ENCODE results near the gene PTPRF.
A peak's percentile ranks its signal among the peaks of the same experiment; 100 is the strongest.

Gene PTPRF

DNA sequence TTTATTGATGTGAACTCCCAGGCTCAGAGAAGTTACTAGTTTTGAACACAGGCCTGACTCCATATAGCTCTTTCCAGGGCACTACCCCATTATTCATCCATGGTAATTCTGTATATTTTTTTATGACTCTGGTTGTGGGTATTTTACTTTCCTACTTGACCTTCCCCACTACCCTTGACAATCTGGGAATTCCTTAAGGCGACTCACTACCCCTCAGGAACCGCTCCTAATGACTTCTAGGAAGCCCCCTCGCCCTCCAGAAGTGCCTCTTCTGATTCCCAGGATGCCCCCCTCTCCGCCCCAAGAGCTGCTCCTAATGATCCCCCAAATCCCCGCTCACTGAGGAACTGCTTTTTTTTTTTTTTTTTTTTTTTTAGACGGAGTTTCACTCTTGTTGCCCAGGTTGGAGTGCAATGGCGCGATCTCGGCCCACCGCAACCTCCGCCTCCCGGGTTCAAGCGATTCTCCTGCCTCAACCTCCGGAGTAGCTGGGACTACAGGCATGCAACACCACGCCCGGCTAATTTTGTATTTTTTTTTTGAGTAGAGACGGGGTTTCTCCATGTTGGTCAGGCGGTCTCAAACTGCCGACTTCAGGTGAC, 118.3 kb downstream of the PTPRF start:
- Histone ChIP-seq H3K9ac (ENCODE audit: low read length) (peak overlapping the region; percentile 91), H3K36me3 (ENCODE audit: insufficient read depth, low read length) (peaks cover 10% of the 10 kb centered on the region)

DNA sequence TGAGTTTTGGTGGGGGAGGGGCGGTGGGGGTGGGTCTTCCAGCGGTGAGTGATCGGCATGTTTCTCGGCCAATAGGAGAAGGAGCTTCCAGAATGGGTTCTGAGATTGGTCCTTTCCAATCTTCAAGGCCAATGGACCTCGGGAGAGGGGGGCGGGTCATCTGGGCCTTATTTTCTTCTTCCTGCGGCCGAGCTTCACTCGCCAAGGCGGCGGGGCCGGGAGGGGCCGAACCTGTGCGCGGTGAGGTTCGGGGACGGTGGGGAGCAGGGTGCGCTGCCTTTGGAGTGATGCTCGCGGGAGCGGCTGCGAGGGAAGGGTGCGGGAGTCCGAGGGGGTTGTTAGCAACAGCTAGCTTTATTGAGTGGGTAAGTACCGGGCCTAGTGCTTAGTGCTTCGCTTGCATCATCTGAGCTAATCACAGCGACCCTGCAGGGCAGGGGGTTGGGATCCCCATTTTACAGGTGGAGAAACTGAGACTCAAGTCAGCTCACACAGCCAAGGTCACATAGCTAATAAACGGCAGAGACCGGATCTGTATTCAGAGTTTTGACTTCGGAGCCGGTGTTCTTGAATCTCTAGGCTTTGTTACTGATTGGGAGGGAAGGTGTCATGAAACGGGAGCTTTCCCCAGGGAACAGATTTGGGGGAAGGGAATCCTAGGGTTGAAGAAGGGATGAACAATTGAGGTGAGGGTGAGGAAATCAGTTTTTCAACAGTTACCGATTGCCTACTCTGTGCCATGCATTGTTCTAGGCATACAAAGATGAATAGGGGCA, 119.8 kb downstream of the PTPRF start:
- H3K27me3 ChIP-seq (ENCODE audit: control insufficient read depth in 1 of 2, insufficient read depth in 2 of 2, low read length in 2 of 2) = no peaks in the 10 kb centered on the region
- H3K27ac ChIP-seq (ENCODE audit: low read depth, low read length) = peak overlapping the region; percentile 97
- H3K4me1 ChIP-seq (ENCODE audit: insufficient read depth, low read length) = peaks cover 18% of the 10 kb centered on the region
- peak overlapping the region; percentile 83 to 94 for H3K4me3 ChIP-seq (ENCODE audit: low read depth in 1 of 2, low read length in 2 of 2)
- no peaks in the 10 kb centered on the region for H3K9me3 ChIP-seq (ENCODE audit: low read length)
- H3K9ac ChIP-seq (ENCODE audit: low read length) = peak overlapping the region; percentile 72
- H3K36me3 ChIP-seq (ENCODE audit: insufficient read depth, low read length) = peaks cover 22% of the 10 kb centered on the region

More for the DNA sequence above, 118.3 kb downstream of the PTPRF start:
- Histone ChIP-seq H3K27me3 (ENCODE audit: control insufficient read depth in 1 of 2, insufficient read depth in 2 of 2, low read length in 2 of 2) (no peaks in the 10 kb centered on the region), H3K27ac (ENCODE audit: low read depth, low read length) (peak overlapping the region; percentile 97), H3K4me1 (ENCODE audit: insufficient read depth, low read length) (peaks cover 18% of the 10 kb centered on the region), H3K9me3 (ENCODE audit: low read length) (no peaks in the 10 kb centered on the region), H3K4me3 (ENCODE audit: low read depth in 1 of 2, low read length in 2 of 2) (peak overlapping the region; percentile 83 to 94)

DNA sequence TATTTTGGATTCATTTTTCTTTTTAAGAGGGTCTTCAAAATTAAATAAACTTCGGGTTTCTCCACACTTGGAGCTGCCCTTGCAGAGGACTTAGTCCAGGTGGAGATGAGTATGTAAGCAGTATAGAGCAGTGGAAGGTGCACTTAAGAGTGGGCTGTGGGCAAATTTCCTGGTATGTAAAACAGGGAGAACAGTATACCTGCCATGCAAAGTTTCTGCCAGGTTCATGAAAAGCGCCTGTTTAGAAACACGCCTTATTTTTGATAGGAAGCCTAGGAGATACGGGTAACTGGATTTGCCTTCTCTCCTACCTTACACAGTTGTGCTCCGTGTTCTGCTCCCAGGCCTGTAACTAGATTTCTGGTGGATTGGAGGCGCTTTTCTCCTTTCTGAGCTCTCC, 120.5 kb downstream of the PTPRF start:
- peak overlapping the region; percentile 7 for H3K27ac ChIP-seq (ENCODE audit: low read depth, low read length)

DNA sequence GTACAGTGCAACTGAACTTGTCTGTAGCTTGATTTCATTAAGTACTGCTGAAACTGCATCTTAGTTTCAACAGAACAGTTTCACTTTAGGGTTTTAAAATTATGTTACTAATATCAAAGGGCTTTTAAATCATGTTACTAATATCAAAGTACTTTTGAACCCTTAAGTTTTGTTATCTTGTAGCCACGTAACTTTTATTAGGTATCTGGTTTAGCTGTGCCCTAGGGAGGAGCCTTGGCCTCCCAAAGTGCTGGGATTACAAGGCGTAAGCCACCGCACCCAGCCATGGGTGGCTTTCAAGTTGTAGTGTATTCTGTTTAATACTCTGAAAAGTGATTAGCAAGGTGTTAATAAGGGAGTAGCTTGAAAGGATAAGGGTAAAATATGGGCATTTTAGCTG, 121.2 kb downstream of the PTPRF start:
- H3K27ac ChIP-seq (ENCODE audit: low read depth, low read length) = no peak overlapping the region
- no peaks in the 10 kb centered on the region for H3K9me3 ChIP-seq (ENCODE audit: low read length)
- no peaks in the 10 kb centered on the region for H3K27me3 ChIP-seq (ENCODE audit: control insufficient read depth in 1 of 2, insufficient read depth in 2 of 2, low read length in 2 of 2)
- H3K4me3 ChIP-seq (ENCODE audit: low read depth in 1 of 2, low read length in 2 of 2) = peak overlapping the region in 1 of 2 donors; percentile 94
- peaks cover 28% of the 10 kb centered on the region for H3K36me3 ChIP-seq (ENCODE audit: insufficient read depth, low read length)
- H3K9ac ChIP-seq (ENCODE audit: low read length) = peak overlapping the region; percentile 72
- H3K4me1 ChIP-seq (ENCODE audit: insufficient read depth, low read length) = peaks cover 18% of the 10 kb centered on the region

More for the DNA sequence above, 120.5 kb downstream of the PTPRF start:
- H3K36me3 ChIP-seq (ENCODE audit: insufficient read depth, low read length) = peaks cover 28% of the 10 kb centered on the region
- H3K9ac ChIP-seq (ENCODE audit: low read length) = peak overlapping the region; percentile 72
- peak overlapping the region; percentile 60 to 94 for H3K4me3 ChIP-seq (ENCODE audit: low read depth in 1 of 2, low read length in 2 of 2)
- no peaks in the 10 kb centered on the region for H3K27me3 ChIP-seq (ENCODE audit: control insufficient read depth in 1 of 2, insufficient read depth in 2 of 2, low read length in 2 of 2)
- H3K9me3 ChIP-seq (ENCODE audit: low read length) = no peaks in the 10 kb centered on the region
- H3K4me1 ChIP-seq (ENCODE audit: insufficient read depth, low read length) = peaks cover 18% of the 10 kb centered on the region

DNA sequence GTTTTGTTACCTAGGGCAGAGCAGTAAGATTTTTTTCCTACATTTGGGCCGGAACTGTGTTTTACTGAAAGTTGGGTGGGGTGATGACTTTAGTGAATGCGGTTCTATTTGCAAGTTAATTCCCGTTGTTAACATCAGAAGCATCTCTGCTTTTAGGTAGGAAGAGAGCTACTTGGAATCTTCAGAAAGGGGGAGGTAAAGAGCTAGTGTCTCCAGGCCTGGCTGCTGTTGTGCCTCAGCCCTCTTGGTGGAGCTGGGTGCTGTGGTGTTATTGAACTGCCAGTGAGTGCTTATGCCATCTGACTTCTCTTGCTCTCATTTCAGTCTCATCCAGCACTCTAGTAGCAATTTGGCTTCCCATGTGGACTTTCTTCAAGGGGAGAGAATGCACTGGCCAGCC, 122.7 kb downstream of the PTPRF start:
- Histone ChIP-seq H3K4me1 (ENCODE audit: insufficient read depth, low read length) (peaks cover 18% of the 10 kb centered on the region), H3K36me3 (ENCODE audit: insufficient read depth, low read length) (peaks cover 34% of the 10 kb centered on the region), H3K27me3 (ENCODE audit: control insufficient read depth in 1 of 2, insufficient read depth in 2 of 2, low read length in 2 of 2) (no peaks in the 10 kb centered on the region), H3K27ac (ENCODE audit: low read depth, low read length) (no peak overlapping the region), H3K4me3 (ENCODE audit: low read depth in 1 of 2, low read length in 2 of 2) (no peak overlapping the region), H3K9me3 (ENCODE audit: low read length) (no peaks in the 10 kb centered on the region), H3K9ac (ENCODE audit: low read length) (no peak overlapping the region)

DNA sequence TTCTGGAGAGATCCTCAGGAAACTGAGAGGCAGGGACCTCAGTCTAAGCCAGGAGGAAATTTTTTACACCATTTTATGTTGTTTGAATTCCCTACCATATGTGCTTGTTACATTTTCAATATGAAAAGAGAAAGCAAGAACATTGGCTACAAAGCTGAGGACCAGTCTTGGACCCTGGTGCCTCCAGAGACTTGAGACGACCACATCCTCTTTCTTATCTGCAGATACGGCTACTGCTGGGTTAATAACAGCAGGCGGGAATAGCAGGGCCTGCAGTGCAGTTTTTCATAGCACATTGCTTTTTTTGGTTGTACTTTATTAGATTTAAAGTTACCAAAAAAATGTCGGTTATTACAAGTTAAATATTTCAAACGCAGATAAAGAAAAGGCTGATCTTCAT, 123.2 kb downstream of the PTPRF start:
- peaks cover 34% of the 10 kb centered on the region for H3K36me3 ChIP-seq (ENCODE audit: insufficient read depth, low read length)

DNA sequence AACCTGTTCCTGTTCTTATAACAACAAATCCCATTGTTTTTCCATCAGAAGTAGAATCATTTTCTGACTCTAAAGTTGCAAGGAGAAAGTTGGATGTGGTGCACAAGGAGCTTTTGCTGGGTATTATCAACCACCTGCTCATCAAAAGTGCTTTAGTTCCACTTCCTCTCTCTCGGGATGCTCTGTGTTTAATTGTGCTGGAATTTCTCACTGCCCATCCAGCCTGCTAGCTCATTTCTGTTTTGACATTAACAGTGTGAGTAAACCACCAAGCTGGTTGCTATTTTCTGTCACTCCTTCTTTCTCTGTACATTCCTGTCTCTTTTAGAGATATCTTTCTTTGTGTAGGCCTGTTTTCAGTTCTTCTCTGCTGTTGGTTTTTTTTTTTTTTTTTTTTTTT, 125.3 kb downstream of the PTPRF start:
- peaks cover 11% of the 10 kb centered on the region for H3K4me1 ChIP-seq (ENCODE audit: insufficient read depth, low read length)
- H3K27me3 ChIP-seq (ENCODE audit: control insufficient read depth in 1 of 2, insufficient read depth in 2 of 2, low read length in 2 of 2) = no peaks in the 10 kb centered on the region
- H3K9ac ChIP-seq (ENCODE audit: low read length) = no peak overlapping the region
- no peaks in the 10 kb centered on the region for H3K9me3 ChIP-seq (ENCODE audit: low read length)
- H3K27ac ChIP-seq (ENCODE audit: low read depth, low read length) = no peak overlapping the region
- H3K36me3 ChIP-seq (ENCODE audit: insufficient read depth, low read length) = peaks cover 46% of the 10 kb centered on the region
- H3K4me3 ChIP-seq (ENCODE audit: low read depth in 1 of 2, low read length in 2 of 2) = no peak overlapping the region

More for the DNA sequence above, 123.2 kb downstream of the PTPRF start:
- H3K27me3 ChIP-seq (ENCODE audit: control insufficient read depth in 1 of 2, insufficient read depth in 2 of 2, low read length in 2 of 2) = no peaks in the 10 kb centered on the region
- H3K4me1 ChIP-seq (ENCODE audit: insufficient read depth, low read length) = peaks cover 15% of the 10 kb centered on the region
- no peaks in the 10 kb centered on the region for H3K9me3 ChIP-seq (ENCODE audit: low read length)
- no peak overlapping the region for H3K27ac ChIP-seq (ENCODE audit: low read depth, low read length)
- no peak overlapping the region for H3K9ac ChIP-seq (ENCODE audit: low read length)
- no peak overlapping the region for H3K4me3 ChIP-seq (ENCODE audit: low read depth in 1 of 2, low read length in 2 of 2)

DNA sequence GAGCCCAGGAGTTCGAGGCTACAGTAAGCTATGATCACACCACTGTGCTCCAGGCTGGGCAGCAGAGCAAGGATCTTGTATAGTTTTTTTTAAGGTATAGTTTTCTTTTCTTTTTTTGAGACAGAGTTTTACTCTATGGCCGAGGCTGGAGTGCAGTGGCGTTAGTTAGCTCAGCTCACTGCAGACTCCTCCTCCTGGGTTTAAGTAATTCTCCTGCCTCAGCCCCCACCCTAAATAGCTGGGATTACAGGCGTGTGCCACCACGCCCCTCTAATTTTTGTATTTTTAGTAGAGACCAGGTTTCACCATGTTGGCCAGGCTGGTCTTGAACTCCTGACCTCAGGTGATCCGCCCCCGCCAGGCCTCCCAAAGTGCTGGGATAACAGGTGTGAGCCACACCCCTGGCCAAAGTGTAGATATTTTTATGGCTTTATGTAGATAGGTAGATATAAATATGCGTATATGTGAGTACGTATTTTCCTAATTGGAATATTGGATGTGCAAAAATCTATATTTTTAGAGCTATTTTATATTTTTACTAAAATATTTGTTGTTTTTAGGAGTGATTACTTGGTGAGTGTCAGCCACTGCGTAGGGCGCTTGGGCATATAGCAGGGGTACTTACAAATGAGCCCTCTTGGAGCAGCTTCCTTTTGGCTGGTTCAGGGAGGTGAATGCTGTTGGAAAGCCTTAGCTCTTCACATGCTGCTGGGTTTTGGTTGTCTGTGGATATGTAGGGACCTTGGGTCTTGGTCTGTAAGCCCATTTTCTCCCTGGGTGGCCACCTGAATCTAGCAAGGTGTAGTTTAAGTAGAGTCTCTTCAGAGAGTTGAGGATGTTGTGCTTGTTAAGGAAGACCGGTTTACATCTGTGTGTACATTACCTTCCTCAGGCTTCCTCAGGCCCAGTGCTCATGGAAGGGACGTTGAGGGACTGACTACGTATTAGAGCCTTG, 128.8 kb downstream of the PTPRF start:
- Histone ChIP-seq H3K27me3 (ENCODE audit: control insufficient read depth in 1 of 2, insufficient read depth in 2 of 2, low read length in 2 of 2) (no peaks in the 10 kb centered on the region), H3K9me3 (ENCODE audit: low read length) (no peaks in the 10 kb centered on the region), H3K4me3 (ENCODE audit: low read depth in 1 of 2, low read length in 2 of 2) (no peak overlapping the region), H3K4me1 (ENCODE audit: insufficient read depth, low read length) (no peaks in the 10 kb centered on the region), H3K27ac (ENCODE audit: low read depth, low read length) (no peak overlapping the region), H3K9ac (ENCODE audit: low read length) (no peak overlapping the region), H3K36me3 (ENCODE audit: insufficient read depth, low read length) (peaks cover 62% of the 10 kb centered on the region)

DNA sequence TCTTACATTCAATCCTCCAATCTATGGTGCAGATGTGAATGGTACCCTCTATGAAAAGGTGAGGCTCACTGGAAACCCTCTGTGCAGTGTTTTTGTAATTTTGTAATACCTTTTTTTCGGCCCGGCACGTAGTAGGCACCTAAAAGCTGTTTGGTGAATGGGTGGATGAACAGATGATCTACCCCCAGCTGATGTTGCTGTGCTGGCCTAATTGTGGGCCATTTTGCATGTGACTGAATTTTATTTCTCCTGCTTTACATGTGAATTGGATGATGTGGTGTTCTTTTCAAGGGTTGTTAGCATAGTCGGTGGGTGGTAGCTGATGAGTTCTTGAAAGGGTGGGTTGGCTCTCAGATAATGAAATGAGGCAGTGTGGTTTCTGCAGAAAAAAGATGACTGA, 129.7 kb downstream of the PTPRF start:
- H3K4me3 ChIP-seq (ENCODE audit: low read depth in 1 of 2, low read length in 2 of 2) = no peak overlapping the region
- no peaks in the 10 kb centered on the region for H3K27me3 ChIP-seq (ENCODE audit: control insufficient read depth in 1 of 2, insufficient read depth in 2 of 2, low read length in 2 of 2)
- H3K4me1 ChIP-seq (ENCODE audit: insufficient read depth, low read length) = no peaks in the 10 kb centered on the region
- no peak overlapping the region for H3K9ac ChIP-seq (ENCODE audit: low read length)
- no peaks in the 10 kb centered on the region for H3K9me3 ChIP-seq (ENCODE audit: low read length)
- H3K27ac ChIP-seq (ENCODE audit: low read depth, low read length) = no peak overlapping the region
- peaks cover 64% of the 10 kb centered on the region for H3K36me3 ChIP-seq (ENCODE audit: insufficient read depth, low read length)

DNA sequence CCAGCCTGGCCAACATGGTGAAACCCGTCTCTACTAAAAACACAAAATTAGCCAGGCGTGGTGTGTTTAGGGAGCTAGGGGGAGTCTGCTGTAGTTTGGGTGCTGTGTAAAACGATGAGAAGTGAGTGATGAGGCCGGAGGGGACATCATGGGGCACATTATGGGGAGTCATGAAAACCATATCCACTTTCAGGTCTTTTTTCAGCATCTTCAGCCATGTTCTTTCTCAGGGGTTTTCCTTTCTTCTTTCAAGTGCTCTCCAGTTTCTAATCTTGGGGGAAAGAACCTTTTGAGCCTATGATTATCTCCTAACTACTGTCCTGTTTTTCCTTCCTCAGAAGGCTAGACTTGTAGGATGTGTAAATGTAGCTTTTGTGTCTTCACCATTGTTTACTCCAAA, 133.7 kb downstream of the PTPRF start:
- Histone ChIP-seq H3K4me1 (ENCODE audit: insufficient read depth, low read length) (no peaks in the 10 kb centered on the region), H3K9ac (ENCODE audit: low read length) (no peak overlapping the region), H3K9me3 (ENCODE audit: low read length) (no peaks in the 10 kb centered on the region), H3K27ac (ENCODE audit: low read depth, low read length) (no peak overlapping the region), H3K27me3 (ENCODE audit: control insufficient read depth in 1 of 2, insufficient read depth in 2 of 2, low read length in 2 of 2) (no peaks in the 10 kb centered on the region), H3K36me3 (ENCODE audit: insufficient read depth, low read length) (peaks cover 91% of the 10 kb centered on the region), H3K4me3 (ENCODE audit: low read depth in 1 of 2, low read length in 2 of 2) (no peak overlapping the region)

DNA sequence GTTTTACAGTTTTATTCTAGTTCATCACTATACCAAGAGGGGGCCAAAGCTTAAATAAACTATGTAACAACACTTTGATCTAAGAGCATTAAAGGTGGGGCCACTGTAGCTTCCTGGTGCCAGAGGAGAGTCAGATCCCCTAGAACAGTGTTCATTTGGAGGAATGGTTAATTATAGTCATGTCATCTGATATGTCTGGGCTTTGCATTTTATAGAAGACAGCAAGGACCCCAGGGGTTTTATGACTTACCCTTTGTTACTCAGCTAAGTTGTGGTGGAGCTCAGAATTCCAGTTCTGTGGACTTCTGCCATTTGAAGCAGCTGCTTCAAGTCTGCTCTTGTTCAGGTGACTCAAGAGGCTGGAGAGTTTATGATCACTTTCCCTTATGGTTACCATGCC, 135.9 kb downstream of the PTPRF start:
- Histone ChIP-seq H3K4me3 (ENCODE audit: low read depth in 1 of 2, low read length in 2 of 2) (no peak overlapping the region), H3K27me3 (ENCODE audit: control insufficient read depth in 1 of 2, insufficient read depth in 2 of 2, low read length in 2 of 2) (no peaks in the 10 kb centered on the region), H3K27ac (ENCODE audit: low read depth, low read length) (no peak overlapping the region), H3K9me3 (ENCODE audit: low read length) (no peaks in the 10 kb centered on the region), H3K9ac (ENCODE audit: low read length) (no peak overlapping the region), H3K36me3 (ENCODE audit: insufficient read depth, low read length) (peaks cover 88% of the 10 kb centered on the region), H3K4me1 (ENCODE audit: insufficient read depth, low read length) (no peaks in the 10 kb centered on the region)
